Upper lobe of left lung (tissue), 6 donors: ENCODE measurements around the gene SLC35E4. TPM values are rescaled to one million over a fixed set of nuclear protein-coding genes. Genes with fewer than 3 reads are reported as not detected.
"Not testable (repeated sequence)": the region's sequence is repeated elsewhere in the genome, so short reads cannot be mapped to it uniquely, and the experiment has no call there.

Source experiments
- ATAC-seq, 2 donors: fragments of 200-7000 bp; cut with Tn5 transposase; one replicate each; pipeline ENCODE4 v1.9.1; 2022; ENCODE audit warnings: mild to moderate bottlenecking in 2 of 2, moderate library complexity in 2 of 2; ENCODE audit not compliant: low FRiP score in 2 of 2
- DNase-seq, 2 donors: peaks; one replicate each; pipeline ENCODE4 v3.0.0-alpha.2; 2019 to 2020
- H3K27ac ChIP-seq, 4 donors: fragments of 200-600 bp; sonication (generic); one replicate each; pipeline ENCODE4 v1.5.1; 2016 to 2019
- H3K27me3 ChIP-seq, 4 donors: fragments of 200-600 bp; sonication (generic); one replicate each; pipeline ENCODE4 v1.5.1; 2017 to 2019
- H3K36me3 ChIP-seq, 4 donors: fragments of 200-600 bp; sonication (generic); one replicate each; pipeline ENCODE4 v1.5.1; 2016 to 2019
- H3K4me1 ChIP-seq, 4 donors: fragments of 200-600 bp; sonication (generic); one replicate each; pipeline ENCODE4 v1.5.1; 2018 to 2019
- H3K4me3 ChIP-seq, 4 donors: fragments of 200-600 bp; sonication (generic); one replicate each; pipeline ENCODE4 v1.5.1; 2017 to 2019; ENCODE audit warnings: mild to moderate bottlenecking in 2 of 4, moderate library complexity in 1 of 4
- H3K9me3 ChIP-seq, 4 donors: fragments of 200-600 bp; sonication (generic); one replicate each; pipeline ENCODE4 v1.5.1; 2018 to 2019
- EP300 ChIP-seq, 4 donors: sonication (generic); formaldehyde crosslinking; IDR thresholded peaks; one replicate each; pipeline ENCODE4 v1.5.1; 2017; ENCODE audit warnings: antibody characterized with exemption in 4 of 4, control low read depth in 2 of 4
- POLR2A ChIP-seq, 4 donors: fragments of 450-650 bp; IDR thresholded peaks; one replicate each; pipeline ENCODE4 v1.5.1; 2016 to 2017; ENCODE audit warnings: antibody characterized with exemption in 4 of 4, mild to moderate bottlenecking in 2 of 4
- POLR2AphosphoS5 ChIP-seq, 2 donors: sonication (generic); formaldehyde crosslinking; IDR thresholded peaks; one replicate each; pipeline ENCODE4 v1.5.1; 2017; ENCODE audit warnings: antibody characterized with exemption in 2 of 2
- WGBS, 2 donors: methylation state at CpG; one replicate each; pipeline ENCODE4 v1.1.5; 2017 to 2018; 5-methylcytosine and 5-hydroxymethylcytosine counted together
- total RNA-seq, 6 donors: library from RNA; depleted of rRNA in 4 of 6; stranded (reverse); fragments of >200 nt in 4 of 6; gene quantifications; one replicate each; pipeline versions ENCODE4 v1.1.0 to v1.2.1, GENCODE V29; 2016 to 2021
- TF ChIP-seq, protein P1 (sequence below), 6 experiments: fragments of 450-650 bp in 4 of 6; fragments of 200-600 bp in 2 of 6; sonication (generic) in 2 of 6; IDR thresholded peaks; one replicate each; pipeline ENCODE4 v1.5.1; 2016 to 2019; ENCODE audit warnings: antibody characterized with exemption in 6 of 6
- donor health status: DM: no; HTN: no; CAD: no; lungs with moderate emphysema.
- donor health status: DM: no; HTN: yes; CAD: no; lungs with severe emphysema.

SLC35E4 gene, protein sequence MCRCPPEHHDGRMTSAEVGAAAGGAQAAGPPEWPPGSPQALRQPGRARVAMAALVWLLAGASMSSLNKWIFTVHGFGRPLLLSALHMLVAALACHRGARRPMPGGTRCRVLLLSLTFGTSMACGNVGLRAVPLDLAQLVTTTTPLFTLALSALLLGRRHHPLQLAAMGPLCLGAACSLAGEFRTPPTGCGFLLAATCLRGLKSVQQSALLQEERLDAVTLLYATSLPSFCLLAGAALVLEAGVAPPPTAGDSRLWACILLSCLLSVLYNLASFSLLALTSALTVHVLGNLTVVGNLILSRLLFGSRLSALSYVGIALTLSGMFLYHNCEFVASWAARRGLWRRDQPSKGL
- total RNA-seq: 10 to 100 TPM in 2 of 6 donors, 1 to 10 TPM in 4; 1.3 to 14.7 (median 5.8) TPM

DNA sequence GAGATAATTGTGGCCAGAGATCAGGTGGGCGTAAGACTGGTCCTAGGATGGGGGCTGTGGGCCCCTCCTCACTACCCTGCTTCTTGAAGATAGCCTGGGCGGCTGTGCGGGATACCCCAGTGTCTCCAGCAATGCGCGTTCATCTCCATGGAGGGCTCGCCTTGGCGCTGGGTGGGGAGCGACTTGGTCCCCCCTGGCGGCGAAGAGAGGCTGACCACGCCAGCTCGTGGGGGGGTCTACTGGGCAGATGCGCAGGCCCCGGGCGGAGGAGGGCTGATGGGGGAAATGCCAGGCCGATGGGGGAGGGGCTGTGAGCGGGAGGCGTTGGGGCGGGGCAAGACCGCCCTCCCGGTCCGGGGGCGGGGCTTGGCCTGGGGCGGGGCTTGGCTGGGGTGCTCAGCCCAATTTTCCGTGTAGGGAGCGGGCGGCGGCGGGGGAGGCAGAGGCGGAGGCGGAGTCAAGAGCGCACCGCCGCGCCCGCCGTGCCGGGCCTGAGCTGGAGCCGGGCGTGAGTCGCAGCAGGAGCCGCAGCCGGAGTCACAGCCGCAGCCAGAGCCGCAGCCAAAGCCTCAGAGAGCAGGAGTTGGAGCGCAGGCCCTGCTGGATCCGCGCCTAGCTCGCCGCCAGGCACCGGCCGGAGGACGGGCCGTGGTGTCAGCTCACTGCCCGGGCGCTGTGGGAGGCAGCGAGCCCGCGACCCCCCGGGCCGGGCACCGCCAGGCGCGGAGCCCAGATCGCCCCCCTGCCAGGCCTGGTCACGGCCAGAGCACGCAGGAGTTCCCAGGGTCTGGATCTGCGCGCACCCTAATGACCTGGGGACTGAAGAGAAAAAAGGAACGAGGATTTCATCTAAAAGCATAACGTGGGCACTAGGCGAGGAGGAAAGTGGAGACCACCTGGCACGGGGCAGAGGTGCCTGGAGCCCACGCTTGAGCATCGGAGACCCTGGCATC, at the start of gene SLC35E4:
Gene SLC35E4 (plus strand): TSS at position 509 of the 953 bp plus-strand sequence. CDS start 670 bp downstream, outside the sequence.
- Histone ChIP-seq H3K36me3 (no peaks in the 10 kb centered on the region), H3K4me3 (peak within 1 kb of the TSS; percentile 67 to 88 (median 70)), H3K27me3 (no peaks in the 10 kb centered on the region), H3K27ac (peak within 1 kb of the TSS; percentile 86 to 95 (median 90)), H3K9me3 (no peaks in the 10 kb centered on the region), H3K4me1 (peaks cover 28 to 42% (median 30%) of the 10 kb centered on the region in 4 donors)
- peak; percentile 94 to 99 for DNase-seq
- 2 to 3% methylated on average over 13 to 35 of the region's 75 CpGs for WGBS, 2 donors
- TF ChIP-seq POLR2AphosphoS5 (IDR thresholded peaks at IDR 0.05) (peak; percentile 4 to 64), EP300 (IDR thresholded peaks at IDR 0.05) (no peak), POLR2A (IDR thresholded peaks at IDR 0.05) (peak in 2 of 4 donors; percentile 53 to 76)
- TF ChIP-seq, protein P1, sequence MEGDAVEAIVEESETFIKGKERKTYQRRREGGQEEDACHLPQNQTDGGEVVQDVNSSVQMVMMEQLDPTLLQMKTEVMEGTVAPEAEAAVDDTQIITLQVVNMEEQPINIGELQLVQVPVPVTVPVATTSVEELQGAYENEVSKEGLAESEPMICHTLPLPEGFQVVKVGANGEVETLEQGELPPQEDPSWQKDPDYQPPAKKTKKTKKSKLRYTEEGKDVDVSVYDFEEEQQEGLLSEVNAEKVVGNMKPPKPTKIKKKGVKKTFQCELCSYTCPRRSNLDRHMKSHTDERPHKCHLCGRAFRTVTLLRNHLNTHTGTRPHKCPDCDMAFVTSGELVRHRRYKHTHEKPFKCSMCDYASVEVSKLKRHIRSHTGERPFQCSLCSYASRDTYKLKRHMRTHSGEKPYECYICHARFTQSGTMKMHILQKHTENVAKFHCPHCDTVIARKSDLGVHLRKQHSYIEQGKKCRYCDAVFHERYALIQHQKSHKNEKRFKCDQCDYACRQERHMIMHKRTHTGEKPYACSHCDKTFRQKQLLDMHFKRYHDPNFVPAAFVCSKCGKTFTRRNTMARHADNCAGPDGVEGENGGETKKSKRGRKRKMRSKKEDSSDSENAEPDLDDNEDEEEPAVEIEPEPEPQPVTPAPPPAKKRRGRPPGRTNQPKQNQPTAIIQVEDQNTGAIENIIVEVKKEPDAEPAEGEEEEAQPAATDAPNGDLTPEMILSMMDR (IDR thresholded peaks at IDR 0.05): peak in 5 of 6 experiments; percentile 17 to 59 (median 33)
- ATAC-seq: peak; percentile 95 to 96

DNA sequence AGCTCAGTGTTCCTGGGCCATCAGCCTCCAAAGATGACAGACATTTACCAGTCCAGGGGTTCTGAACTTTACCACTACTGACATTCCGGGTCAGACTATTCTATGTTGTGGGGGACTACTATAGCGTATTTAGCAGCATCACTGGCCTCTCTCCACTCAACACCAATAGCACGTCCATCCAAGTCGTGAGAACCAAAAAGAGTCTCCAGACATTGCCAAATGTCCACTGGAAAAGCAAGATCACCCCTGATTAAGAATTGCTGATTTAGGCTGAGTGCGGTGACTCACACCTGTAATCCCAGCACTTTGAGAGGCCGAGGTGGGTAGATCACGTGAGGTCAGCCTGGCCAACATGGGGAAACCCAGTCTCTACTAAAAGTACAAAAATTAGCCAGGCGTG, 49.2 kb upstream of the SLC35E4 start:
- Histone ChIP-seq H3K27ac (no peak overlapping the region), H3K36me3 (peaks cover 31 to 79% (median 77%) of the 10 kb centered on the region in 4 donors), H3K4me1 (peaks cover 12 to 18% (median 14%) of the 10 kb centered on the region in 4 donors), H3K9me3 (no peaks in the 10 kb centered on the region), H3K4me3 (no peak overlapping the region), H3K27me3 (no peaks in the 10 kb centered on the region)
- WGBS, 2 donors: 96% methylated on average over 8 of the region's 8 CpGs
- ATAC-seq: no peak
- TF ChIP-seq, protein P1 (IDR thresholded peaks at IDR 0.05): no peak
- TF ChIP-seq POLR2A (IDR thresholded peaks at IDR 0.05) (no peak), POLR2AphosphoS5 (IDR thresholded peaks at IDR 0.05) (no peak), EP300 (IDR thresholded peaks at IDR 0.05) (no peak)
- DNase-seq: no peak

DNA sequence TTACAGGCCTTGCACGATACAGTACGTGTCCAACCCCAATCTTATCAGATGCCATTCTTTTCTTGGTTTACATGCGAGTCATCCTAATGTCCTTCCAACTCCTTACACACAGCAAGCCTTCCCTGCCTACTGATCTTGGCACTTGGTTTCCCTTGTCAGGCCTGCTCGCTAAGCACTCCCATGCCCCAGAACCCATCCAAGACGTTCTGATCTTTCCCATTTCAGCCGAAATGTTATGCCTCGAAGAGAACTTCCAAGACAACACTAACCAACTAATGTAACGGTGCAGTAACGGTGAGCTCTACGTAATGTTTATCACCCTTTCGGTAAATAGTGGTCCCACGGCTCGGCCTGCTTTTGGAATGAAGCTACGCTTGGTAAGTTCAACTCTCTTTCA, 44.4 kb upstream of the SLC35E4 start:
- 6 to 7% methylated on average over 14 of the region's 14 CpGs for WGBS, 2 donors
- ATAC-seq (no peak), DNase-seq (no peak)
- Histone ChIP-seq H3K4me1 (peaks cover 16 to 22% (median 18%) of the 10 kb centered on the region in 4 donors), H3K9me3 (no peaks in the 10 kb centered on the region), H3K4me3 (peak overlapping the region; percentile 74 to 96 (median 88)), H3K27ac (peak overlapping the region; percentile 77 to 84 (median 82)), H3K36me3 (peaks cover 18 to 31% (median 30%) of the 10 kb centered on the region in 4 donors), H3K27me3 (no peaks in the 10 kb centered on the region)
- TF ChIP-seq POLR2AphosphoS5 (IDR thresholded peaks at IDR 0.05) (no peak), POLR2A (IDR thresholded peaks at IDR 0.05) (no peak)

DNA sequence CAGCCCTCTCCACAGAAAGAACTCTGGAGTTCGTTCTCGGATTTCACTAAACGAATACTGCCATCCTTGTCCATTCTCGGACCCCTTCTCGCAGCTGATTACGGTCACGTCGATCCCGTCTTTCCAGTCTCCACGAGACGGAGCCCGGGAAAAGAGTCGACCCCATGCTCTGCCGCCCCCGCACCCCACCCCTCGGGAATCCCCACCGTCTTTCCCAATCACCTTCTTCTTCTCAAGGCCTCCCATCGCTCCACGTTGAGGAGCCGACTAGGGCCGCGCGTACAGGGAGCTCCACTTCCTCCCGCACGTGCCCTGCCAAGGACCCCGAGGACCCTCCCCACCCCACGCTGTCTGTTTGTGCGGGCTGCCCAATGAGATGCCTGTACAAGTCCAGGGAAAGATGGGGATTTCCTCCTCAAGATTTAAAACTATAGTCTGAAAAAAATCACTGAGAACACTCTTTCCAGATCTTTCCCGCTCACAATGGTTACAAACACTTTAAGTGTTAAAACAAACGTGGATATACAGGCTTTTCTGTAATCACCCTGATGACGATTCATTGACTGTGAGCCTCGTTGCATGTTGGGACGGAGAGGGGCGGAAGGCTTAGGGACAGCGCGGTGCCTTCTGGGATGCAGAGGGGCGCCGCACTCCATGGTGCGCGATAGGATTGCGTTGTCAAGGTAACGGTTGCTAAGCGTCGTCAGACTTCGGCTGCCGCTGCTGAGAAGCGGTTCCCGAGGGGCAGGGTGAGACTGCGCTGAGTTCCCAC, 43.8 kb upstream of the SLC35E4 start, which contains the start of gene PES1:
Gene PES1 (minus strand): TSS at position 323 of the 772 bp plus-strand sequence. CDS start 77 bp downstream, at position 246.
- TF ChIP-seq EP300 (IDR thresholded peaks at IDR 0.05) (no peak), POLR2AphosphoS5 (IDR thresholded peaks at IDR 0.05) (peak; percentile 59 to 75), POLR2A (IDR thresholded peaks at IDR 0.05) (peak in 2 of 4 donors; percentile 19 to 47)
- TF ChIP-seq, protein P1 (IDR thresholded peaks at IDR 0.05): no peak
- peak within 1 kb of the TSS; percentile 74 to 96 (median 88) for H3K4me3 ChIP-seq
- DNase-seq (peak; percentile 95 to 97), ATAC-seq (peak; percentile 98 to 99)
- H3K27me3 ChIP-seq: no peaks in the 10 kb centered on the region
- peaks cover 16 to 22% (median 18%) of the 10 kb centered on the region in 4 donors for H3K4me1 ChIP-seq
- peak within 1 kb of the TSS; percentile 77 to 84 (median 82) for H3K27ac ChIP-seq
- H3K36me3 ChIP-seq: peaks cover 13 to 25% (median 24%) of the 10 kb centered on the region in 4 donors
- H3K9me3 ChIP-seq: no peaks in the 10 kb centered on the region
- 0 to 1% methylated on average over 40 to 49 of the region's 49 CpGs for WGBS, 2 donors

DNA sequence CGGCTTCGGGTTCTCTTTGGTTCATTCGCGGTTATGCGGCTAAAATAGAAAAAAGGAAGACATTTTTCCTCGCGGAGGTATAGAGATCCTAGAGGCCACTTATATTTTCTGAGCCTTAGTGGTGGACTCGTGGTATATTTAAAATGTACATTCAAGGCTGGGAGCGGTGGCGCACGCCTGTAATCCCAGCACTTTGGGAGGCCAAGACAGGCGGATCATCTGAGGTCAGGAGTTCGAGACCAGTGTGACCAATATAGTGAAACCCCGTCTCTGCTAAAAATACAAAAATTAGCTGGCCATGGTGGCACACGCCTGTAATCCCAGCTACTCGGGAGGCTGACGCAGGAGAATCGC, 43.2 kb upstream of the SLC35E4 start:
- H3K4me1 ChIP-seq: peaks cover 16 to 22% (median 18%) of the 10 kb centered on the region in 4 donors
- not testable (repeated sequence) for ATAC-seq, DNase-seq, H3K27ac ChIP-seq, H3K27me3 ChIP-seq, H3K9me3 ChIP-seq
- peak overlapping the region in 3 of 4 donors; percentile 74 to 96 (median 82) for H3K4me3 ChIP-seq
- H3K36me3 ChIP-seq: peaks cover 7 to 20% (median 18%) of the 10 kb centered on the region in 4 donors
- WGBS, 2 donors: 34 to 39% methylated on average over 18 of the region's 18 CpGs
